Brain microvascular endothelial cell (primary cell): ENCODE data around the gene REXO1.

Source experiments
- DNase-seq: peaks from one replicate; pipeline ENCODE4 v3.0.0-alpha.2; 2020
- H3K27ac ChIP-seq: fragments of 250-450 bp; sonication (Bioruptor Pico); 2 replicates; pipeline ENCODE4 v1.5.1; 2020; ENCODE audit warnings: mild to moderate bottlenecking, moderate library complexity
- H3K27me3 ChIP-seq: fragments of 250-450 bp; sonication (Bioruptor Pico); replicated peaks from 2 replicates; pipeline ENCODE4 v1.5.1; 2020; ENCODE audit warnings: mild to moderate bottlenecking
- H3K36me3 ChIP-seq: fragments of 250-450 bp; sonication (Bioruptor Pico); replicated peaks from 2 replicates; pipeline ENCODE4 v1.5.1; 2020; ENCODE audit warnings: mild to moderate bottlenecking
- H3K4me3 ChIP-seq: 2 replicates; pipeline ENCODE4 v1.5.1; 2011; ENCODE audit warnings: low read depth, mild to moderate bottlenecking, control low read depth, low read length, moderate library complexity
- in situ Hi-C: cut with HindIII; loops from 2 replicates; pipeline ENCODE4 v1.10.0; 2017; ENCODE audit warnings: low sequenced_read_pairs, low pct_ligation_motif_present
- TF ChIP-seq, protein P1 (sequence below): IDR thresholded peaks from 2 replicates; pipeline ENCODE4 v1.5.1; 2011; ENCODE audit warnings: low read depth, mild to moderate bottlenecking, moderate library complexity, low read length, control low read depth, inconsistent platforms; ENCODE audit errors: missing control alignments

The REXO1 gene

DNA sequence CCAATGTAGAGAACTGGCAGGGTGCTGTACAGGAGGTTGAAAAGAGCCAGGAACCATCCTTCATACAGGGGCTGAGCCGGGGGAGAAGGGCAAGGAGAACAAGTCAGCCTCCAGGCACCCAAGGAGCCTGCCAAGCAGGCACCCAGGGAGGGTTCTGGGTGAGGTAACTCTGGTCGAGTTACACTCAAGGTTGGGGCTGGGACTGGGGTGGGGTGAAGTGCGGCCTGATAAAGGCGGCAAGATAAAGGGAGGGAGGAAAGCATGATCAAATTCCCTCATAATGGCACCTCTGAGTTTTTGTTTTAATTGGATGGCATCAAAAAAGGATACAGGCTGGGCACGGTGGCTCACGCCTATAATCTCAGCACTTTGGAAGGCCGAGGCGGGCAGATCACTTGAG lies 61.2 kb downstream of the REXO1 start:
- no peaks in the 10 kb centered on the region for H3K36me3 ChIP-seq
- H3K4me3 ChIP-seq: no peak overlapping the region
- TF ChIP-seq, protein P1, sequence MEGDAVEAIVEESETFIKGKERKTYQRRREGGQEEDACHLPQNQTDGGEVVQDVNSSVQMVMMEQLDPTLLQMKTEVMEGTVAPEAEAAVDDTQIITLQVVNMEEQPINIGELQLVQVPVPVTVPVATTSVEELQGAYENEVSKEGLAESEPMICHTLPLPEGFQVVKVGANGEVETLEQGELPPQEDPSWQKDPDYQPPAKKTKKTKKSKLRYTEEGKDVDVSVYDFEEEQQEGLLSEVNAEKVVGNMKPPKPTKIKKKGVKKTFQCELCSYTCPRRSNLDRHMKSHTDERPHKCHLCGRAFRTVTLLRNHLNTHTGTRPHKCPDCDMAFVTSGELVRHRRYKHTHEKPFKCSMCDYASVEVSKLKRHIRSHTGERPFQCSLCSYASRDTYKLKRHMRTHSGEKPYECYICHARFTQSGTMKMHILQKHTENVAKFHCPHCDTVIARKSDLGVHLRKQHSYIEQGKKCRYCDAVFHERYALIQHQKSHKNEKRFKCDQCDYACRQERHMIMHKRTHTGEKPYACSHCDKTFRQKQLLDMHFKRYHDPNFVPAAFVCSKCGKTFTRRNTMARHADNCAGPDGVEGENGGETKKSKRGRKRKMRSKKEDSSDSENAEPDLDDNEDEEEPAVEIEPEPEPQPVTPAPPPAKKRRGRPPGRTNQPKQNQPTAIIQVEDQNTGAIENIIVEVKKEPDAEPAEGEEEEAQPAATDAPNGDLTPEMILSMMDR: no peak
- no peak for DNase-seq
- H3K27ac ChIP-seq: no peak overlapping the region
- peaks cover 6% of the 10 kb centered on the region for H3K27me3 ChIP-seq
- in situ Hi-C loops: no loop called here

DNA sequence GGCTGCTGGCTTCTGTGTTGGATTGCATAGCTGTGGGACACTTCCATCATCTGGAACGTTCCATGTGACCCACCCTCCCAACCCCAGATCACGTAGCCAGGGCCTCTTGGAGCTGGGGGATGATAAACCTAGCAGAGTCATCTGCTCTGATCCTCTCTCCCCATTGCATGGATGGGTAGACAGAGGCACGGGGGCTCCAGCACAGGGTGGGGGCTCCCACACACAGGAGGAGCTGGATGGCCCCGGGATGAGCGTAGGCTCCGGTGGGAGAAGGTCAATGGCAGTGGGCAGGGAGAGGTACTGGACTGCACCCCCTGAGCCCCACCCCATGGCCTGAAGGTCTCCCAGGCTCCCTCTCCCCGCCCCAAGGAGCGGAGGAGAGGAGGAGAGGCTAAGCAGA lies 61.6 kb downstream of the REXO1 start:
- Histone ChIP-seq H3K27ac (no peak overlapping the region), H3K36me3 (no peaks in the 10 kb centered on the region), H3K27me3 (peaks cover 6% of the 10 kb centered on the region), H3K4me3 (no peak overlapping the region)
- TF ChIP-seq, protein P1: no peak
- DNase-seq: no peak
- in situ Hi-C loops: no loop called here

DNA sequence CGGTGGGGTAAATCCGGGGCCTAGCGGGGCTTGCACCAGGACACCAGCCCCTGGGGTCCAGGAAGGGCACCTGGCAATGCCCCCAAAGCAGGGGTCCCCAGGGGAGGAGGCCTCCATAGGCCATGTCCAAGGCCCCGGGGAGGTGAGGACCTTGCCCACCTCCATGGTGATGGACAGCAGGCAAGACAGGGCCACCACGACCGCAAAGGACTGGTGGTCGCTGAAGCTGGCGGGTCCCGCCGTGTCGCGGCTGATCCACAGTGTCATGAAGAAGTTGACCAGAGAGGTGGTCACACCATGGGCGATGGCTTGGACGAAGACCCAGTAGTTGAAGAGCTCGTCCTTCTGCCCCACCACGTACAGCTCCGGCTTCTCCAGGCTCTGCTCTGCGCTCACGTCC lies 63.0 kb downstream of the REXO1 start:
- in situ Hi-C loops: no loop called here
- no peak overlapping the region for H3K4me3 ChIP-seq
- TF ChIP-seq, protein P1: no peak
- no peak for DNase-seq
- no peak overlapping the region for H3K27ac ChIP-seq
- H3K27me3 ChIP-seq: peaks cover 7% of the 10 kb centered on the region
- no peaks in the 10 kb centered on the region for H3K36me3 ChIP-seq

DNA sequence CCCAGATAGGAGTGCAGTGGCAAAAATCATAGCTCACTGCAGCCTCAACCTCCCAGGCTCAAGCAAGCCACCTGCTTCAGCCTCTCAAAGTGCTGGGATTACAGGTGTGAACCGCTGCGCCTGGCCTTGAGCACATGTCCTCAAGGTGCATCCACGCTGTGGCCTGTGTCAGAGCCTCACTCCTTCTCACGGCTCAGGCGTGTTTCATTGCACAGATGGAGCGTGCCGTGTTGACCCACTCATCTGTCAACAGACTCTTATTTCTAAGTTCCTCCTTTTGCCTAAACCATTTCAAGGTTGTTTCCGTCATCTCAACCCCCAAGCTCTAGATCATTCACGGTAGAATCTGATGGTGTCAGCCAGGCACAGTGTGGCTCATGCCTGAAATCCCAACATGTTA lies 64.4 kb downstream of the REXO1 start:
- no peak for DNase-seq
- Histone ChIP-seq H3K36me3 (no peaks in the 10 kb centered on the region), H3K27me3 (peaks cover 14% of the 10 kb centered on the region), H3K4me3 (no peak overlapping the region), H3K27ac (no peak overlapping the region)
- TF ChIP-seq, protein P1: no peak
- in situ Hi-C loops: no loop called here

DNA sequence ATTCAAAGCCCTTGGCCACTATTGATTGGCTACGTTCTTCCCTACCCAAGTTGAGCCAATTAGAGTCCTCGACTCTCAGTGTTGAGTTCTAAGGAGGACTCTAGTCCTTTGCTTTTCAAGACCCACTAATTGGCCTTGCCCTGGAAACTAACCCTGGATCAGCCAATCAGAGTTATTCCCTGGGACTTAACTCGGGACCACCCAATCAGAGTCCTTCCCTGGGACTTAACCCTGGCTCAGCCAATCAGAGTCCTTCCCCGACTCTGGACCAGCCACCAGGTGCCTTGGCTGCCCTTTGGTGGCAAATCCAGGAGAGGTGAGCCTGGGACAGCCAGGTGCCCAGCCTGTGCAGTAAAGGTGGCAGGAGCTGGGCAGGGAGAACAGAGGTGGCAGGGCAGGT lies 64.9 kb downstream of the REXO1 start:
- in situ Hi-C loops: no loop called here
- DNase-seq: no peak
- no peak overlapping the region for H3K4me3 ChIP-seq
- no peaks in the 10 kb centered on the region for H3K36me3 ChIP-seq
- H3K27ac ChIP-seq: no peak overlapping the region
- TF ChIP-seq, protein P1: no peak
- H3K27me3 ChIP-seq: peaks cover 14% of the 10 kb centered on the region

DNA sequence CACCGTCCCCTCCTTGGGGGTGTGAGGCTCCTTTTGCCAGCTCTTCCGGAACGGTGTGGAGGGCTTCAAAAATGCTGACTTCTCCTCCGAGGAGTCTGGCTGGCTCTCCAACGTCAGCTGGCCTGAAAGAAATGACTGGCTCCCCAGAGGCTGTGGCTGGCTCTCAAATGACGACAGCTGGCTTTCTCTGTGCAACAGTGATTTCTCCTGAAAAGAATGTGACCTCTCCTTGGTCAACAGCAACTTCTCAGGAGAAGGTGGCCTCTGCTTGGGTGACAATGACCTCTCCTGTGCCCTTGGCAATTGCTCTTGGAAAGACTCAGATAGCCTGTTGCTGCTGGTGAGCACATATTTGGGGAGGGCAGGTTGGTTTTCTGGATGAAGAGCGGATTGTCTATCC lies 65.8 kb downstream of the REXO1 start:
- TF ChIP-seq, protein P1: no peak
- DNase-seq: no peak
- Histone ChIP-seq H3K27me3 (peaks cover 17% of the 10 kb centered on the region), H3K27ac (no peak overlapping the region), H3K36me3 (no peaks in the 10 kb centered on the region), H3K4me3 (no peak overlapping the region)
- in situ Hi-C loops: no loop called here
